Suprapubic skin (tissue), 4 donors: ENCODE measurements around the gene DNAJC4. TPM values are rescaled to one million over a fixed set of nuclear protein-coding genes. Genes with fewer than 3 reads are reported as not detected.

Source experiments
- DNase-seq, 2 donors: peaks; one replicate each; pipeline ENCODE4 v3.0.0-alpha.2; 2019; ENCODE audit warnings: low spot score in 2 of 2
- H3K27ac ChIP-seq: fragments of 200-600 bp; sonication (generic); one replicate; pipeline ENCODE4 v1.5.1; 2019
- H3K27me3 ChIP-seq: fragments of 200-600 bp; sonication (generic); one replicate; pipeline ENCODE4 v1.5.1; 2019
- H3K36me3 ChIP-seq: fragments of 200-600 bp; sonication (generic); one replicate; pipeline ENCODE4 v1.5.1; 2019
- H3K4me1 ChIP-seq: fragments of 200-600 bp; sonication (generic); one replicate; pipeline ENCODE4 v1.5.1; 2019
- H3K4me3 ChIP-seq: fragments of 200-600 bp; sonication (generic); one replicate; pipeline ENCODE4 v1.5.1; 2019; ENCODE audit warnings: mild to moderate bottlenecking
- H3K9me3 ChIP-seq: fragments of 200-600 bp; sonication (generic); one replicate; pipeline ENCODE4 v1.5.1; 2019
- EP300 ChIP-seq: sonication (generic); formaldehyde crosslinking; IDR thresholded peaks from one replicate; pipeline ENCODE4 v1.6.1; 2017; ENCODE audit warnings: antibody characterized with exemption
- POLR2A ChIP-seq, 2 donors: fragments of 450-650 bp; IDR thresholded peaks; one replicate each; pipeline ENCODE4 v1.6.1; 2017; ENCODE audit warnings: antibody characterized with exemption in 2 of 2, mild to moderate bottlenecking in 2 of 2, moderate library complexity in 2 of 2
- POLR2AphosphoS5 ChIP-seq, 3 donors: sonication (generic); formaldehyde crosslinking; IDR thresholded peaks; one replicate each; pipeline ENCODE4 v1.6.1; 2017; ENCODE audit warnings: antibody characterized with exemption in 3 of 3
- WGBS: methylation state at CpG from one replicate; pipeline ENCODE4 v1.1.5; 2018; 5-methylcytosine and 5-hydroxymethylcytosine counted together
- total RNA-seq, 4 donors: library from RNA; depleted of rRNA; stranded (reverse); fragments of >200 nt; gene quantifications; one replicate each; pipeline ENCODE4 v1.1.0, GENCODE V29; 2016
- TF ChIP-seq, protein P1 (sequence below), 2 donors: fragments of 200-600 bp in 1 of 2; fragments of 450-650 bp in 1 of 2; sonication (generic) in 1 of 2; IDR thresholded peaks; one replicate each; pipeline ENCODE4 v1.5.1; 2016 to 2019; ENCODE audit warnings: antibody characterized with exemption in 2 of 2, mild to moderate bottlenecking in 1 of 2, moderate library complexity in 1 of 2

The DNAJC4 gene
- total RNA-seq, 4 donors from 2014 or later = 26.9 to 55.1 (median 37.3) TPM

DNA sequence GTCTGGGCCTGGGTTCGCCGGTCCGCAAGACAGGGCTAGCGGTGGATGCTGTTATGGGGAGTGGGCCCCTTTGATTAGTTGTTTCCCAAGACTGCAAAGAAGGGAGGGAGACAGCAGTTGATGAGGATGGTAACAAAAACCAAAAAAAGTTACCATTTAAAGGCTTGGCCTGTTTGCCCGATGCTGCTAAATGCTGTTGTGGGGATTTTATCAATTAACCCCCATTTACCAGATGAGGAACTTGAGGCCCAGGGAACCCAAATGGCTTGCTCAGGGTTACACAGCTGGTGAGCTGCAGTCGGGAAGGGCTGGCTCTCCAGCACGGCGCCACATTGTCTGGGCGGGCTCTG is 7.7 kb upstream of the DNAJC4 start:
- no peaks in the 10 kb centered on the region for H3K27me3 ChIP-seq
- H3K27ac ChIP-seq = no peak overlapping the region
- peaks cover 8% of the 10 kb centered on the region for H3K36me3 ChIP-seq
- peaks cover 40% of the 10 kb centered on the region for H3K4me1 ChIP-seq
- DNase-seq = no peak
- H3K4me3 ChIP-seq = no peak overlapping the region
- TF ChIP-seq EP300 = no peak
- TF ChIP-seq, protein P1, sequence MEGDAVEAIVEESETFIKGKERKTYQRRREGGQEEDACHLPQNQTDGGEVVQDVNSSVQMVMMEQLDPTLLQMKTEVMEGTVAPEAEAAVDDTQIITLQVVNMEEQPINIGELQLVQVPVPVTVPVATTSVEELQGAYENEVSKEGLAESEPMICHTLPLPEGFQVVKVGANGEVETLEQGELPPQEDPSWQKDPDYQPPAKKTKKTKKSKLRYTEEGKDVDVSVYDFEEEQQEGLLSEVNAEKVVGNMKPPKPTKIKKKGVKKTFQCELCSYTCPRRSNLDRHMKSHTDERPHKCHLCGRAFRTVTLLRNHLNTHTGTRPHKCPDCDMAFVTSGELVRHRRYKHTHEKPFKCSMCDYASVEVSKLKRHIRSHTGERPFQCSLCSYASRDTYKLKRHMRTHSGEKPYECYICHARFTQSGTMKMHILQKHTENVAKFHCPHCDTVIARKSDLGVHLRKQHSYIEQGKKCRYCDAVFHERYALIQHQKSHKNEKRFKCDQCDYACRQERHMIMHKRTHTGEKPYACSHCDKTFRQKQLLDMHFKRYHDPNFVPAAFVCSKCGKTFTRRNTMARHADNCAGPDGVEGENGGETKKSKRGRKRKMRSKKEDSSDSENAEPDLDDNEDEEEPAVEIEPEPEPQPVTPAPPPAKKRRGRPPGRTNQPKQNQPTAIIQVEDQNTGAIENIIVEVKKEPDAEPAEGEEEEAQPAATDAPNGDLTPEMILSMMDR (IDR thresholded peaks at IDR 0.05) = no peak
- H3K9me3 ChIP-seq = no peaks in the 10 kb centered on the region
- 36% methylated on average over 6 of the region's 9 CpGs for WGBS

DNA sequence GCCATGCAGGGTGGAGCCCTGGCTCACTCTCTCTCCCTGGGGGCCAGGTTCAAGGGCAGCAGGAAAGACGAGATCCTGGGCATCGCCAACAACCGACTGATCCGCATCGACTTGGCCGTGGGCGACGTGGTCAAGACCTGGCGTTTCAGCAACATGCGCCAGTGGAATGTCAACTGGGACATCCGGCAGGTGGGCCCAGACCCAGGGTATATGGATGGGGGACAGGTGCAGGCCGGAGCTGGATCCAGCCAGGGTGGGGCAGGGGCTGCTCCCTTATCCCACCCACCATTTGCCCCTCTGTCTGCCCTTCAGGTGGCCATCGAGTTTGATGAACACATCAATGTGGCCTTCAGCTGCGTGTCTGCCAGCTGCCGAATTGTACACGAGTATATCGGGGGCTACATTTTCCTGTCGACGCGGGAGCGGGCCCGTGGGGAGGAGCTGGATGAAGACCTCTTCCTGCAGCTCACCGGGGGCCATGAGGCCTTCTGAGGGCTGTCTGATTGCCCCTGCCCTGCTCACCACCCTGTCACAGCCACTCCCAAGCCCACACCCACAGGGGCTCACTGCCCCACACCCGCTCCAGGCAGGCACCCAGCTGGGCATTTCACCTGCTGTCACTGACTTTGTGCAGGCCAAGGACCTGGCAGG is 7.2 kb upstream of the DNAJC4 start:
- WGBS = 72% methylated on average over 12 of the region's 24 CpGs

DNA sequence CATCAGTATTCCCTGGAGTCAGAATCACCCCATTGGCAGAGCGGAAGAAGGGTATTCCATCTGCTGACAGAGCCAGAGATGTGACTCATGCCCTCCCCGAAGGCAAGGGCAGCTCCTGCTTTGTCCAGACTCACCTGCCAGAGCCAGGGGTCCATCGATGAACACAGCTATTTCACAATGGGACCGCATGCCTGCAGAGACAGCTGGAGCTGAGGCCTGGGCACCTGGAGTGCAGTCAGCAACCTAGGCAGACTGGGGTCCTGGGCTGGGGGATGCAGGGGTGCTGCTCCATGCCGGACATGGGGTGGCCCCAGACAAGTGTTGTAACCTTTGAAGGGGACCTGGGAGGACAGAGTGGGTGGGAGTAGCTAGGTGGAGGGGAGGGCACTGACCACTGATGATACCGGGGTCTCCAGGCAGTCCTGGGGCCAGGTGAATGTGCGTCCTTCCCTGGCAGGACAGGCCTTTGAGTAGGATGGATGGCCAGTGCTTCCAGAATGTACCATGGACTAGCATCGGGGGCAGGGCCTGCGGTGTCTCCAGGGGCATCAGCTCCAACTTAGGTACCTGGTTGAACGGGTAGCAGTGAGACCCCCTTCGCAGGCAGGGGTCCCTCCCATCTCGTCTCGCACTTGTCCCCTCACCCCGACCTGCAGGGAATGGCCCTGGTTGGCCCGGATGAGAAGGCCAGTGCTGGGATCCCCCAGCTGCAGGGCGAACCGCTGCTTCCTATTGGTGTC is 6.0 kb upstream of the DNAJC4 start:
- DNase-seq = peak in 1 of 2 donors; percentile 66
- Histone ChIP-seq H3K4me3 (no peak overlapping the region), H3K4me1 (peaks cover 48% of the 10 kb centered on the region), H3K9me3 (no peaks in the 10 kb centered on the region), H3K27me3 (no peaks in the 10 kb centered on the region), H3K27ac (peak overlapping the region; percentile 89), H3K36me3 (peaks cover 8% of the 10 kb centered on the region)
- no peak for TF ChIP-seq POLR2AphosphoS5 (IDR thresholded peaks at IDR 0.05)
- no peak for TF ChIP-seq EP300
- TF ChIP-seq, protein P1 (IDR thresholded peaks at IDR 0.05) = no peak
- TF ChIP-seq POLR2A (IDR thresholded peaks at IDR 0.05) = no peak
- 87% methylated on average over 15 of the region's 17 CpGs for WGBS

More for the DNA sequence above, 7.2 kb upstream of the DNAJC4 start:
- H3K36me3 ChIP-seq = peaks cover 8% of the 10 kb centered on the region
- H3K9me3 ChIP-seq = no peaks in the 10 kb centered on the region
- no peak overlapping the region for H3K4me3 ChIP-seq
- peaks cover 45% of the 10 kb centered on the region for H3K4me1 ChIP-seq
- no peak overlapping the region for H3K27ac ChIP-seq
- no peaks in the 10 kb centered on the region for H3K27me3 ChIP-seq
- TF ChIP-seq EP300 (no peak), POLR2A (IDR thresholded peaks at IDR 0.05) (no peak), POLR2AphosphoS5 (IDR thresholded peaks at IDR 0.05) (no peak)
- TF ChIP-seq, protein P1 (IDR thresholded peaks at IDR 0.05) = no peak
- DNase-seq = peak in 1 of 2 donors; percentile 66

DNA sequence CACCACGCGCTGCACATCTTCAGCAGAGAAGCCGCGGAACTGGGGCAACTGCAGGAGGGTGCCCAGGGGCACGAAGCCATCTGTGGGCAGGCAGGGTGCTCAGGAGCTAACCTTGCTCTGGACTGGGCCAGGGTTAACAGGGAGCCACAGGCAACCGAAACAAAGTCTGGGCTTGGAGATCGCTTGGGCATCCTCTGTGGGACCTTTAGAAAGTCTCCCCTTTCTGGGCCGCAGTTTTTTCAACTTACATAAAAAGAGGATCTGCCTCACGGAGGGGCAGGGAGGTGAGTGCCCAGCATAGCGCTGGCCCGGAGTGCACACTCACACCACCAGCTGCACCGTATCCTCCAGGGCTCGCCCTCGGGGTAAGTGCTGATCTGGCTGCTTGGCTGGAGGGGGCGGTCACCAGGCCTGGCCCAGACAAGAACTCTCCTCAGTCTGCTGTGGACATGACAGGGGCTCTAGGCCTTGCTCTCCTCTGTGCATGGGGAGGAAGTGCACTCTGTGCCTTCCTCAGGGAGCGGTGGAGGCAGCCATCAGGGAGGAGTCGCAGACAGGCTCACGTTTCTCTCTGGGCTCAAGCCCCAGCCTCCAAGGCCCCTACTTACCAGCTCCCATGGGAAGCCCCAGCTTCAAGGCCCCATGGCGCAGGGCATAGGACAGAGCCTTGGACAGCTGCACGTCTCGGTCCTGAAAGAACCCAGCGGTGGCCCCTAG is 5.3 kb upstream of the DNAJC4 start:
- H3K4me1 ChIP-seq = peaks cover 56% of the 10 kb centered on the region
- H3K27me3 ChIP-seq = no peaks in the 10 kb centered on the region
- WGBS = 61% methylated on average over 18 of the region's 22 CpGs
- H3K27ac ChIP-seq = peak overlapping the region; percentile 89
- no peak for DNase-seq
- TF ChIP-seq POLR2AphosphoS5 (IDR thresholded peaks at IDR 0.05) = no peak
- TF ChIP-seq POLR2A (IDR thresholded peaks at IDR 0.05) = peak in 1 of 2 donors; percentile 0
- no peaks in the 10 kb centered on the region for H3K9me3 ChIP-seq
- peaks cover 3% of the 10 kb centered on the region for H3K36me3 ChIP-seq
- H3K4me3 ChIP-seq = peak overlapping the region; percentile 88

DNA sequence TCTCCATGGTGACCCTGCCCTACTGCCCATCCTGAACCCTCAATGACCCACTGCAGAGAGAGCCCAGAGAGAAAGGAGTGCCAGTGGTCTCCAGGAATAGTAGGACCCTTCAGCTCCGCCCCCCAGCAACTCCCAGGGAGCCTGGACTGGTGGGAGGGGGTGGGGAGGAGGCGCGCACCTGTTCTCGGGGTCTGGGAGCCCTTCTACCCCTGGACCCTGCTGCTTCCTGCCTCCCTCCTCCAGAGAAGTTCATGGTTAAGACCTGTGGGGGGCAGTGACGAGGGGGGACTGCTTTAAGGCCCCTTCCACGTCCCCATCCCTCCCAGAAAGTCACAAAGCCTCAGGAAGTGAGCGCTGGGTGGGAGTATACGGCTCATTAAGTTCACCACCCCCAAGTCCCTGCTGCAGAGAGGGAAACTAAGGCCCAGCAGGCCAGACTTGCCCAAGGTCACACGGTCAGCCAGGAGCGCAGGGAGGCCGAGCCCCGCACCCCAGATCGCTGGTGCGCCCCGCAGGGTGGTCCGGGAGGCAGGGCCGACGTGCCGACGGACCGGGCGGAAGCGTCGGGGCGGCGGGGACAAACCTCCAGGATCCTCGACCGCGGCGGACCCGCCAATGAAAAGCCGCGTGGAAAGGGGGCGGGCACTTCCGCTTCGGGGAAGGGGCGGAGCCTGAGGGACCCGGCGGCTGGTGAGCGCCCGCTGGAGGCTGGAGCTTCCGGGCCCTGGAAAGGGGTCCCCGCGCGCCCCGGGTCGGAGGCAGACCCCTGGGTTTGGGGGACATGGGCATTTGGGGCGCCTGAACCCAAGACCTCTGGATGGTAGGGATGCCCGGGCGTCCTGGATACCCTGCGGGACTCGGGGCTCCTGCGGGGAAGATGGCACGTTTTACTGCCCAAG is 4.5 kb upstream of the DNAJC4 start, which contains the start of the genes NUDT22 and TRPT1:
Gene NUDT22, plus strand, starts transcription at position 667 of the 899 bp plus-strand sequence. CDS start 379 bp downstream, outside the sequence.
Gene TRPT1, minus strand, starts transcription at position 579 of the 899 bp plus-strand sequence. Its CDS starts 326 bp downstream, at position 253.
- no peaks in the 10 kb centered on the region for H3K27me3 ChIP-seq
- peaks cover 64% of the 10 kb centered on the region for H3K4me1 ChIP-seq
- no peaks in the 10 kb centered on the region for H3K9me3 ChIP-seq
- DNase-seq = peak; percentile 96 to 97
- peak within 1 kb of the TSS; percentile 88 for H3K4me3 ChIP-seq
- WGBS = no CpG with 5 or more reads among the region's 54 CpGs
- peak; percentile 50 to 79 for TF ChIP-seq POLR2A (IDR thresholded peaks at IDR 0.05)
- TF ChIP-seq POLR2AphosphoS5 (IDR thresholded peaks at IDR 0.05) = peak; percentile 27 to 45 (median 42)
- TF ChIP-seq, protein P1 (IDR thresholded peaks at IDR 0.05) = no peak
- no peak for TF ChIP-seq EP300
- H3K27ac ChIP-seq = peak within 1 kb of the TSS; percentile 89
- H3K36me3 ChIP-seq = no peaks in the 10 kb centered on the region
